ENCODE data around the gene RHO.

DNA sequence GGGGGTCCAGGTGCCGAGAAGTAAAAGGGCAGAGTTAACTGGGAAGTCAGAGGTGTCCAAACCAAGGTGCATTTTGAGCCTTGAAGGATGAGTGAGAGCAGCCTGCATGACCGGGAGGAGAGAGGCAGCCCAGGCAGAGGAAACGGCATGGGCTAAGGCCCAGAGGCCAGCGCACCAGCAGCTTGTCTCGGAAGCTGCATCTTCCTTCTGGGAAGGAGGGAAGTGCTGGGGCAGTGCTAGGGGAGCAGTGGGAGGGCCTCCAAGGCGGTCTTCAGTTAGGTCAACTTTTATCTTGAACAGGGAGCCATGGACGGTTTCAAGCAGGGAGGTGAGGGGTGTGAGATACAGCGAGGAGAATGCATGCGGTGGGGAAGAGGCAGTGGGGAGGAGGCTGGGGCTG lies 15.6 kb downstream of the RHO start:
- TF ChIP-seq EZH2 (IDR thresholded peaks at IDR 0.05) (no peak), POLR2AphosphoS5 (IDR thresholded peaks at IDR 0.05; ENCODE audit: borderline replicate concordance, low read depth, low read length) (no peak), FOXP2 (optimal IDR thresholded peaks at IDR 0.05; ENCODE audit: control extremely low read depth, extremely low read length, insufficient read depth) (no peak)
